Tibial nerve (tissue), 4 donors: ENCODE data around the gene RENBP.
A peak's percentile ranks its signal among the peaks of the same experiment; 100 is the strongest.

Experiments used
- EP300 ChIP-seq, 2 donors: sonication (generic); formaldehyde crosslinking; IDR thresholded peaks; one replicate each; pipeline ENCODE4 v1.6.1; 2017; ENCODE audit warnings: antibody characterized with exemption in 2 of 2, mild to moderate bottlenecking in 1 of 2
- POLR2A ChIP-seq, 2 donors: fragments of 450-650 bp; IDR thresholded peaks; one replicate each; pipeline ENCODE4 v1.6.1; 2017; ENCODE audit warnings: antibody characterized with exemption in 2 of 2, mild to moderate bottlenecking in 2 of 2, moderate library complexity in 2 of 2
- TF ChIP-seq, protein P1 (sequence below), 5 experiments: fragments of 200-600 bp in 3 of 5; fragments of 450-650 bp in 2 of 5; sonication (generic) in 3 of 5; IDR thresholded peaks; one replicate each; pipeline ENCODE4 v1.5.1; 2016 to 2019; ENCODE audit warnings: antibody characterized with exemption in 5 of 5, mild to moderate bottlenecking in 3 of 5, moderate library complexity in 2 of 5

DNA sequence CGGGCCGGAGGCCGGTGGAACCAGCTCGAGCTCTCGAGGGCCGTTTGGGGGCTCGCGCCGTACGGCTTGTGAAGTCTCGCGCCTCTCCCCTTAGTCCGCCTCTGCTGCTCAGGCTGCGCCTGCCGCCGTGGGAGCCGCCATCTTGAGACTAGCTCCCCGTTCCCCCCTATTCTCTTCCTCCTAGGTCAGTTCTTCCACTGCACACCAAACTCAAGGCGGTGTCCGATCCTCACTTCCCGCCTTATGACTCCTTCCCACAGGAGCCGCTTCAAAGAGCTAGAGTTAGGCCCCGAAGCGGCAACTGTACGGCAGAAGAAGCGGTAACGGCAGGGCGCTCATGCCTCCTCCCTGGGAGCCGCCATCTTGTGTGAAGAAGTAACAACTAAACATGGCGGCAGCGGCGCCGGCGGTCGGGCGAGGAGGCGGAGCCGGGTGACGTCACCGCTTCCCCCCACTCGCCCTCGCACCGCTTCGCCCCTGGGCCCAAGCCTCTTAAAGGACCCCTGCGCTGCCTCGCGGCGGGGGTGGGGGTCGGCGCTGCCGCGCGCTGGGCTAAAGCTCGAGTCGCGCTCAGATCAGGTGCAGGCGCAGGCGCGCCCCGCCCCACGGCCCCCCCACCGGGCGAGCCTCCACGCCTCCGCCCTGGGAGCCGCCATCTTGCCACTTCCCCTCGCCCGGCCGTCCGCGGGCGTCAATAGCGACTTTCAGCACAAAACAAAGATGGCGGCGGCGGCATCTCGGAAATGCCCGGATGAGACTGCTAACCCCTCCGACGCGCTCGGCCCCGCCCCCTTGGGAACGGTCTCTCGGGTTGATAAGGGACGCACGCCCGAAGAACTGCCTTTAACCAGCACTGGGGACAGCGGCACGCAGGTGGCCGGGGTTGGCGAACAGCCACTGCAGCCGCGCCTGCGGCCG, 27.3 kb upstream of the RENBP start, which contains the start of gene HCFC1:
- TF ChIP-seq, protein P1, sequence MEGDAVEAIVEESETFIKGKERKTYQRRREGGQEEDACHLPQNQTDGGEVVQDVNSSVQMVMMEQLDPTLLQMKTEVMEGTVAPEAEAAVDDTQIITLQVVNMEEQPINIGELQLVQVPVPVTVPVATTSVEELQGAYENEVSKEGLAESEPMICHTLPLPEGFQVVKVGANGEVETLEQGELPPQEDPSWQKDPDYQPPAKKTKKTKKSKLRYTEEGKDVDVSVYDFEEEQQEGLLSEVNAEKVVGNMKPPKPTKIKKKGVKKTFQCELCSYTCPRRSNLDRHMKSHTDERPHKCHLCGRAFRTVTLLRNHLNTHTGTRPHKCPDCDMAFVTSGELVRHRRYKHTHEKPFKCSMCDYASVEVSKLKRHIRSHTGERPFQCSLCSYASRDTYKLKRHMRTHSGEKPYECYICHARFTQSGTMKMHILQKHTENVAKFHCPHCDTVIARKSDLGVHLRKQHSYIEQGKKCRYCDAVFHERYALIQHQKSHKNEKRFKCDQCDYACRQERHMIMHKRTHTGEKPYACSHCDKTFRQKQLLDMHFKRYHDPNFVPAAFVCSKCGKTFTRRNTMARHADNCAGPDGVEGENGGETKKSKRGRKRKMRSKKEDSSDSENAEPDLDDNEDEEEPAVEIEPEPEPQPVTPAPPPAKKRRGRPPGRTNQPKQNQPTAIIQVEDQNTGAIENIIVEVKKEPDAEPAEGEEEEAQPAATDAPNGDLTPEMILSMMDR (IDR thresholded peaks at IDR 0.05), result no peak
- TF ChIP-seq POLR2A (IDR thresholded peaks at IDR 0.05), result peak; percentile 20 to 29
- peak in 1 of 2 donors; percentile 63 for TF ChIP-seq EP300 (IDR thresholded peaks at IDR 0.05)
